Subcutaneous adipose tissue (tissue), 4 donors: ENCODE data around the gene UGCG. TPM values are rescaled to one million over a fixed set of nuclear protein-coding genes. Genes with fewer than 3 reads are reported as not detected.

ENCODE experiments used
- total RNA-seq, 4 donors: library from RNA; depleted of rRNA; stranded (reverse); fragments of >200 nt; gene quantifications; one replicate each; pipeline ENCODE4 v1.1.0, GENCODE V29; 2016
- TF ChIP-seq, protein P1 (sequence below): fragments of 450-650 bp; IDR thresholded peaks from one replicate; pipeline ENCODE4 v1.5.1; 2016; ENCODE audit warnings: low read depth, mild to moderate bottlenecking, control low read depth, antibody characterized with exemption, moderate library complexity

UGCG gene
- total RNA-seq, 4 donors from 2014 or later: 23.9 to 46.1 (median 36.9) TPM

DNA sequence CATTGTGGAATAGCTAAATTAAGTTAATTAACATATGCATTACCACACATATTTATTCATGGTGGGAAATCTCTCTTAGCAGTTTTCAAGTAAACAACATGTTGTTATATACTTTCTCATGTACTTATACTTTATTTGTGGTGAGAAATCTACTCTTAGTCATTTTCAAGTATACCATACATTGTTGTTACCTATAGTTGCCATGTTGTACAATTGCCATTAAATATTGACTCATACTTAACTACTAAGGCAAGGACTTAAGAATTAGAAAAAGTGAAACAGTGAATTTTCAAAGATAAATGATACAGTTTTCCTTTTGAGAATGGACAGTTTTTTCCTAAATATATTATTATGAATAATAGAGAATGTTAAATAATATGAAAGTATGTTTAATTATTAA is 27.7 kb downstream of the UGCG start:
- TF ChIP-seq, protein P1, sequence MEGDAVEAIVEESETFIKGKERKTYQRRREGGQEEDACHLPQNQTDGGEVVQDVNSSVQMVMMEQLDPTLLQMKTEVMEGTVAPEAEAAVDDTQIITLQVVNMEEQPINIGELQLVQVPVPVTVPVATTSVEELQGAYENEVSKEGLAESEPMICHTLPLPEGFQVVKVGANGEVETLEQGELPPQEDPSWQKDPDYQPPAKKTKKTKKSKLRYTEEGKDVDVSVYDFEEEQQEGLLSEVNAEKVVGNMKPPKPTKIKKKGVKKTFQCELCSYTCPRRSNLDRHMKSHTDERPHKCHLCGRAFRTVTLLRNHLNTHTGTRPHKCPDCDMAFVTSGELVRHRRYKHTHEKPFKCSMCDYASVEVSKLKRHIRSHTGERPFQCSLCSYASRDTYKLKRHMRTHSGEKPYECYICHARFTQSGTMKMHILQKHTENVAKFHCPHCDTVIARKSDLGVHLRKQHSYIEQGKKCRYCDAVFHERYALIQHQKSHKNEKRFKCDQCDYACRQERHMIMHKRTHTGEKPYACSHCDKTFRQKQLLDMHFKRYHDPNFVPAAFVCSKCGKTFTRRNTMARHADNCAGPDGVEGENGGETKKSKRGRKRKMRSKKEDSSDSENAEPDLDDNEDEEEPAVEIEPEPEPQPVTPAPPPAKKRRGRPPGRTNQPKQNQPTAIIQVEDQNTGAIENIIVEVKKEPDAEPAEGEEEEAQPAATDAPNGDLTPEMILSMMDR: no peak

DNA sequence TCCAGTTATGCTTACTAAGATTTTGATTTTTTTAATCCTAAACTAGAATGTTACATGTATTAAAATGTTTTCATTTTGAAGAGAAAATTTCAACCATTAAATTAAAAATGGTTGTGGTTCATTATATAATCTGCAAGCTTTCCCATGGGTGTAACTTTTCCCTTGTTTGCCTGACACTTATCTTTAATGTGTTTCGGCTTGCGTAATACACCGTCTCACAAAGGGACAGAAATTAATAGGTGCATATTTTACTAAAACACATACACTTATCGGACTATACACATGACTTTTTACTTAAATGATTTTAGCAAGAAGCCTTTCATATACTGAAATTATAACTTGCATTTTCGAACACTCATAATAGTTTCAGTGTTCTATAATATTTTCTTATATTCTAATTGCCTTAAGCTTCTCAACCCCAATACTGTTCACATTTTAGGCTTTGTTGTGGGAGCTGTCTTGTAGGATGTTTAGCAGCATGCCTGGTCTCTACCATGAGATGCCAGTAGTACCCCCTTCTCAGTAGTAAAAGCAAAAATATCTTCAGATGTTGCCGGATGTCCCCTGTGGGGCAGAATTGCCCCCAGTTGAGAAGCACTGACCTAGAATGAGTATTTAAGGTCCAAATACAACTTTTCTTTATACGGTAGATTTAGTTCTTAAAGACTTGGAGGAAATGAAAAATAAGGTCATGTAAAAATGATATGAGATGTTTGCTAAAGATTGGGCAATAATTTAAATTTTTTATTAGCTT is 28.6 kb downstream of the UGCG start:
- TF ChIP-seq, protein P1: no peak

DNA sequence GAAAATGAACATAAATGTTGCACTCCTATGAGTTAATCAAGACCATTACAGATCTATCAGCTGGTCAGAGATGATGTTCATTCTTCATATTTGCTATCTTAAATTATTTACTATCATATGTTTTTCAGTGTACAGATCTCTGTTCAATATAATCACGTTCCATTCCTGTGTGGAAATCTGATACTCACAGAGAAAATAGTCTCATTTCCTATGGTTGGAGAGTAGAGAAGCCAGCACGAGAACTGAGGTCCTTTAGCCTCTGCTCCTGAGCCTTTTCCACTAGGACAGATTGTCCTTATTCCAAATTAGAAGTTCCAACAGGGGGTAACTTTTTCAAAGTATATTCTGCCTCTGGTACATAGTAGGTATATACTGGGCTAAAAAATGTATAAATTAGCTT is 29.2 kb downstream of the UGCG start:
- TF ChIP-seq, protein P1: no peak

DNA sequence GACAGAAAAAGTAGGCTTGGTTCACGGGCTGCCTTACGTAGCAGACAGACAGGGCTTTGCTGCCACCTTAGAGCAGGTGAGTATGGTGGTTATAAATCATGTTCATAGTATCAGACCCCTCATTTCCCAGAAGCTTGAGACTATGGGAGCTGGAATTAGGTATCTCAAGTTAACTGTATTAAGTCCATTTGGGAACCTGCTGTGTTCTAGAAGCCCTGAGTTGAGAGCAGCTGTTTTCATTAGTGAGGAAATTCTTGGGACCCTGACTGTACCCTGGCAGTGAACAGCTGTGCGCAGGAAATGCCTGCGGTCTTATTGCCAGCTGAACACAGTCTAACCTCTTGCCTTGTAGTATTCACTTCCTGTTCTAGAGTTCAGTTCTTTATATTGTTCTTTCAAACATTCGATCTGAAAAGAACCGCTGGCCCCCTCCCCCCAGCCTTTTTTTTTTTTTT is 29.8 kb downstream of the UGCG start:
- TF ChIP-seq, protein P1: no peak

DNA sequence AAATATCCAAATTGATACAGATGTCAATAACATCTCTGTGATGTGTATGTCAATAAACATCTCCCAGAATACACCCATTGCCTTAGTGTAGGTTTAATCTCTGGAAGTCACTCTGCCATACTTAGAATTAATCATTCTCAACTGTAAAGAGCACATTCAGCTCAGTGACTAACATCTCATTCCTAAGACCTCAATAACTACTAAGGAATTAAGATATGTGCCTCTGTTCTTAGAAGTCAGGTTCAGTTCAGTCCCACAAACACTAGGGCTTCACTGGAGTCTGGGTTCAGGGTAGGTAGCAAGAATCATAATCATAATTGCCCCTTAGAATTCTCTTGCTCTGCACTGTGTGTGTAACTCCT is 31.7 kb downstream of the UGCG start:
- TF ChIP-seq, protein P1: no peak

DNA sequence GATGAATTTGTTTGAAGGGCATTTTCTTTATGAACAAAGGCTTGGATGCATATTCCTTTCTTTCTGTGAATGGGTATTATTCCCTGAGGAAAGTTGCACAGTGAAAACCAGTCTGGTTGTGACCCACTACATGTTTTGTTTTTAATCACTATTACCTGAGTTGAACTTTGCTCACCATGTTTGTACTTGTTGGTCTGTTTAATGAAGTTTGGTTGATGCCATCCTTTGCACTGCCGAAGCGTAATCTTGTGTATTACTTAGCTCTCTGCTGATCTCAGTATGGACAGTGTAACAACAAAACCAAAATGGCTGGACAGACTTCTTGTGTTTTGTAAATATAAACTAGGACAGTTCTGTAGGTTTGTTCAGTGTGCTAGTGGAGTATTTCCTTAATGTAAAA is 38.1 kb downstream of the UGCG start:
- TF ChIP-seq, protein P1: no peak

DNA sequence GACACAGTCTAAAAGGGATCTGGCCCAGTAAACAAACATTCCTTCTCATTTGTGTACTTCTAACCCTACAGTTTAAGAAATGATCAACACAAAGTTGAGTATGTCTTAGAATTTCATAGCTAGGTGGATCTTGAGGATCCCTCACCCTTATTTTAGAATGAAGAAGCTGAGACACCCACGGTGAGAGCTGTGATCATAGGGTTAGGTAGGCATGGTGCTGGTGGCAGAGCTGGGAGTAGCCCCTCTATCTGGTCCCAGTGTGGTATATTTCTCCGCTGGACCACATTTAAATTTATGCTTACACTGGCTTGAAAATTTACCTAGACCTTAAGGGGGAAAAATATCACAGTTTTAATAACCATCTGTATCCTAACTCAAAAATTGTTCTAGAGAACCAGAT is 39.8 kb downstream of the UGCG start:
- TF ChIP-seq, protein P1: no peak
